Neural cell (in vitro differentiated cells): ENCODE data around the gene ZNF280C. TPM values are rescaled to one million over a fixed set of nuclear protein-coding genes. Genes with fewer than 3 reads are reported as not detected.

ENCODE experiments used
- H2AFZ ChIP-seq: fragments of 200-600, 300-800 bp; sonication (generic), shearing (Covaris generic); 2 replicates; pipeline ENCODE4 v1.6.0; 2014; ENCODE audit warnings: low read depth, mild to moderate bottlenecking, antibody characterized with exemption, low read length, moderate library complexity
- H3F3A ChIP-seq: fragments of 200-600 bp; shearing (Covaris generic); 2 replicates; pipeline ENCODE4 v1.6.1; 2016; ENCODE audit warnings: mild to moderate bottlenecking, moderate library complexity, mixed read lengths, antibody characterized with exemption, low read length; ENCODE audit not compliant: insufficient read depth, poor library complexity, severe bottlenecking
- H3K27ac ChIP-seq: fragments of 200-600, 300-800 bp; sonication (generic), shearing (Covaris generic); 2 replicates; pipeline ENCODE4 v1.5.1; 2014; ENCODE audit warnings: mild to moderate bottlenecking, low read length, moderate library complexity
- H3K27me3 ChIP-seq: fragments of 300-800, 200-600 bp; sonication (generic), shearing (Covaris generic); 2 replicates; pipeline ENCODE4 v1.6.0; 2014; ENCODE audit warnings: mild to moderate bottlenecking, low read depth, low read length, moderate library complexity; ENCODE audit not compliant: insufficient read depth
- H3K36me3 ChIP-seq: fragments of 300-800, 200-600 bp; sonication (generic), shearing (Covaris generic); 2 replicates; pipeline ENCODE4 v1.5.1; 2014; ENCODE audit warnings: mild to moderate bottlenecking, antibody characterized with exemption, low read length, moderate library complexity; ENCODE audit not compliant: insufficient read depth
- H3K4me2 ChIP-seq: fragments of 300-800, 200-600 bp; sonication (generic), shearing (Covaris generic); 2 replicates; pipeline ENCODE4 v1.6.0; 2014; ENCODE audit warnings: mild to moderate bottlenecking, low read length
- H3K4me3 ChIP-seq: fragments of 300-800, 200-600 bp; sonication (generic), shearing (Covaris generic); 2 replicates; pipeline ENCODE4 v1.5.1; 2014; ENCODE audit warnings: mild to moderate bottlenecking, low read length, moderate library complexity
- H3K79me2 ChIP-seq: fragments of 200-600 bp; shearing (Covaris generic); replicated peaks from 2 replicates; pipeline ENCODE4 v1.6.0; 2014; ENCODE audit warnings: mild to moderate bottlenecking, low read length, moderate library complexity; ENCODE audit not compliant: insufficient read depth
- H3K9ac ChIP-seq: fragments of 300-800, 200-600 bp; sonication (generic), shearing (Covaris generic); 2 replicates; pipeline ENCODE4 v1.6.1; 2016; ENCODE audit warnings: mild to moderate bottlenecking, low read length, mixed read lengths
- H3K9me2 ChIP-seq: fragments of 200-600 bp; shearing (Covaris generic); 2 replicates; pipeline ENCODE4 v1.6.1; 2016; ENCODE audit warnings: mild to moderate bottlenecking, low read length, mixed read lengths; ENCODE audit not compliant: insufficient read depth
- H3K9me3 ChIP-seq: fragments of 200-600, 300-800 bp; sonication (generic), shearing (Covaris generic); 2 replicates; pipeline ENCODE4 v1.6.1; 2016; ENCODE audit warnings: mild to moderate bottlenecking, mixed run types, low read length, moderate library complexity, mixed read lengths
- H4K20me1 ChIP-seq: fragments of 200-600 bp; shearing (Covaris generic); 2 replicates; pipeline ENCODE4 v1.6.1; 2016; ENCODE audit warnings: mild to moderate bottlenecking, mixed run types; ENCODE audit not compliant: insufficient read depth
- EP300 ChIP-seq: fragments of 450-650 bp; conservative IDR thresholded peaks from 2 replicates; pipeline ENCODE4 v1.6.1; 2014; ENCODE audit warnings: antibody characterized with exemption, mild to moderate bottlenecking, moderate library complexity; ENCODE audit not compliant: poor library complexity, severe bottlenecking
- EZH2 ChIP-seq: fragments of 200-600, 300-800 bp; shearing (Covaris generic), sonication (generic); IDR thresholded peaks from 2 replicates; pipeline ENCODE4 v1.6.1; 2014; ENCODE audit warnings: antibody characterized with exemption, low read length, borderline replicate concordance, mild to moderate bottlenecking; ENCODE audit not compliant: insufficient read depth, poor library complexity, severe bottlenecking
- MXI1 ChIP-seq: fragments of 450-650 bp; conservative IDR thresholded peaks from 2 replicates; pipeline ENCODE4 v1.6.1; 2014; ENCODE audit warnings: antibody characterized with exemption, mild to moderate bottlenecking; ENCODE audit not compliant: poor library complexity, severe bottlenecking
- POLR2AphosphoS5 ChIP-seq: IDR thresholded peaks from 2 replicates; pipeline ENCODE4 v1.6.1; 2012
- RAD21 ChIP-seq: fragments of 450-650 bp; conservative IDR thresholded peaks from 2 replicates; pipeline ENCODE4 v1.6.1; 2014; ENCODE audit warnings: antibody characterized with exemption, mild to moderate bottlenecking, moderate library complexity
- SMC3 ChIP-seq: fragments of 450-650 bp; conservative IDR thresholded peaks from 2 replicates; pipeline ENCODE4 v1.6.1; 2014; ENCODE audit warnings: antibody characterized with exemption, mild to moderate bottlenecking, moderate library complexity; ENCODE audit not compliant: poor library complexity
- TAF1 ChIP-seq: IDR thresholded peaks from 2 replicates; pipeline ENCODE4 v1.6.1; 2012; ENCODE audit warnings: low read depth
- polyA plus RNA-seq: library from polyadenylated mRNA; depleted of rRNA; stranded (reverse); fragments of >200 nt; gene quantifications from 2 replicates; pipeline ENCODE4 v1.2.3, GENCODE V29; 2014
- TF ChIP-seq, protein P1 (sequence below): IDR thresholded peaks from 2 replicates; pipeline ENCODE4 v1.6.1; 2012; ENCODE audit warnings: borderline replicate concordance
- TF ChIP-seq, protein P2 (sequence below): fragments of 450-650 bp; IDR thresholded peaks from 2 replicates; pipeline ENCODE4 v1.5.1; 2014; ENCODE audit warnings: antibody characterized with exemption, mild to moderate bottlenecking, moderate library complexity; ENCODE audit not compliant: poor library complexity, severe bottlenecking

ZNF280C gene
- polyA plus RNA-seq, 1 donor from 2014 or later = 9.5 TPM

DNA sequence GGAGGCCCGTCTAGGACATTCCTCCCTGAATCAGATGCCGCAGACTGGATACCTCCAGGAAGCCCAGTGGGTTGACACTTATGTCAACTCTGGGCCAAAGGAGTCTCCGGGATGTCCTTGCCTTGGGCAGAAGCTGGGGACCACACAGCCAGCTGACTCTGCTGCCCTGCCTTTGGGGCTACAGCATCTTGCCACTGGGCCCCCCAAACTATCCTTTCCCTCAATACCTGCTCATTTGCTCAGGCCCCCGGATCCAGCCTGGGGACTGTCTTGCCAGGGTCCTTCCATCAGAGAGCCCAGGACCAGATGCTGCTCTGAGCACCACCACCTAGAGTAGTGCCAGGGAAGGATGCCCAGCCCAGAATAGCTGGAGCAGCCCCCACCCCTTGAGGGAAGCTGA is 77.9 kb downstream of the ZNF280C start:
- no peaks in the 10 kb centered on the region for H3K9me3 ChIP-seq
- TF ChIP-seq EP300 = no peak
- TF ChIP-seq MXI1 = no peak
- TF ChIP-seq, protein P1, sequence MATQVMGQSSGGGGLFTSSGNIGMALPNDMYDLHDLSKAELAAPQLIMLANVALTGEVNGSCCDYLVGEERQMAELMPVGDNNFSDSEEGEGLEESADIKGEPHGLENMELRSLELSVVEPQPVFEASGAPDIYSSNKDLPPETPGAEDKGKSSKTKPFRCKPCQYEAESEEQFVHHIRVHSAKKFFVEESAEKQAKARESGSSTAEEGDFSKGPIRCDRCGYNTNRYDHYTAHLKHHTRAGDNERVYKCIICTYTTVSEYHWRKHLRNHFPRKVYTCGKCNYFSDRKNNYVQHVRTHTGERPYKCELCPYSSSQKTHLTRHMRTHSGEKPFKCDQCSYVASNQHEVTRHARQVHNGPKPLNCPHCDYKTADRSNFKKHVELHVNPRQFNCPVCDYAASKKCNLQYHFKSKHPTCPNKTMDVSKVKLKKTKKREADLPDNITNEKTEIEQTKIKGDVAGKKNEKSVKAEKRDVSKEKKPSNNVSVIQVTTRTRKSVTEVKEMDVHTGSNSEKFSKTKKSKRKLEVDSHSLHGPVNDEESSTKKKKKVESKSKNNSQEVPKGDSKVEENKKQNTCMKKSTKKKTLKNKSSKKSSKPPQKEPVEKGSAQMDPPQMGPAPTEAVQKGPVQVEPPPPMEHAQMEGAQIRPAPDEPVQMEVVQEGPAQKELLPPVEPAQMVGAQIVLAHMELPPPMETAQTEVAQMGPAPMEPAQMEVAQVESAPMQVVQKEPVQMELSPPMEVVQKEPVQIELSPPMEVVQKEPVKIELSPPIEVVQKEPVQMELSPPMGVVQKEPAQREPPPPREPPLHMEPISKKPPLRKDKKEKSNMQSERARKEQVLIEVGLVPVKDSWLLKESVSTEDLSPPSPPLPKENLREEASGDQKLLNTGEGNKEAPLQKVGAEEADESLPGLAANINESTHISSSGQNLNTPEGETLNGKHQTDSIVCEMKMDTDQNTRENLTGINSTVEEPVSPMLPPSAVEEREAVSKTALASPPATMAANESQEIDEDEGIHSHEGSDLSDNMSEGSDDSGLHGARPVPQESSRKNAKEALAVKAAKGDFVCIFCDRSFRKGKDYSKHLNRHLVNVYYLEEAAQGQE = no peak
- no peak for TF ChIP-seq SMC3
- no peak for TF ChIP-seq POLR2AphosphoS5
- TF ChIP-seq EZH2 = no peak
- no peak for TF ChIP-seq TAF1
- no peak for TF ChIP-seq RAD21
- TF ChIP-seq, protein P2, sequence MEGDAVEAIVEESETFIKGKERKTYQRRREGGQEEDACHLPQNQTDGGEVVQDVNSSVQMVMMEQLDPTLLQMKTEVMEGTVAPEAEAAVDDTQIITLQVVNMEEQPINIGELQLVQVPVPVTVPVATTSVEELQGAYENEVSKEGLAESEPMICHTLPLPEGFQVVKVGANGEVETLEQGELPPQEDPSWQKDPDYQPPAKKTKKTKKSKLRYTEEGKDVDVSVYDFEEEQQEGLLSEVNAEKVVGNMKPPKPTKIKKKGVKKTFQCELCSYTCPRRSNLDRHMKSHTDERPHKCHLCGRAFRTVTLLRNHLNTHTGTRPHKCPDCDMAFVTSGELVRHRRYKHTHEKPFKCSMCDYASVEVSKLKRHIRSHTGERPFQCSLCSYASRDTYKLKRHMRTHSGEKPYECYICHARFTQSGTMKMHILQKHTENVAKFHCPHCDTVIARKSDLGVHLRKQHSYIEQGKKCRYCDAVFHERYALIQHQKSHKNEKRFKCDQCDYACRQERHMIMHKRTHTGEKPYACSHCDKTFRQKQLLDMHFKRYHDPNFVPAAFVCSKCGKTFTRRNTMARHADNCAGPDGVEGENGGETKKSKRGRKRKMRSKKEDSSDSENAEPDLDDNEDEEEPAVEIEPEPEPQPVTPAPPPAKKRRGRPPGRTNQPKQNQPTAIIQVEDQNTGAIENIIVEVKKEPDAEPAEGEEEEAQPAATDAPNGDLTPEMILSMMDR = no peak
- H3K9me2 ChIP-seq = no peaks in the 10 kb centered on the region
- no peaks in the 10 kb centered on the region for H3K36me3 ChIP-seq
- H3K27me3 ChIP-seq = no peaks in the 10 kb centered on the region
- H3K4me3 ChIP-seq = no peak overlapping the region
- no peaks in the 10 kb centered on the region for H3F3A ChIP-seq
- no peak overlapping the region for H2AFZ ChIP-seq
- no peak overlapping the region for H3K27ac ChIP-seq
- H3K79me2 ChIP-seq = no peaks in the 10 kb centered on the region
- H4K20me1 ChIP-seq = no peaks in the 10 kb centered on the region
- no peak overlapping the region for H3K4me2 ChIP-seq
- no peak overlapping the region for H3K9ac ChIP-seq

DNA sequence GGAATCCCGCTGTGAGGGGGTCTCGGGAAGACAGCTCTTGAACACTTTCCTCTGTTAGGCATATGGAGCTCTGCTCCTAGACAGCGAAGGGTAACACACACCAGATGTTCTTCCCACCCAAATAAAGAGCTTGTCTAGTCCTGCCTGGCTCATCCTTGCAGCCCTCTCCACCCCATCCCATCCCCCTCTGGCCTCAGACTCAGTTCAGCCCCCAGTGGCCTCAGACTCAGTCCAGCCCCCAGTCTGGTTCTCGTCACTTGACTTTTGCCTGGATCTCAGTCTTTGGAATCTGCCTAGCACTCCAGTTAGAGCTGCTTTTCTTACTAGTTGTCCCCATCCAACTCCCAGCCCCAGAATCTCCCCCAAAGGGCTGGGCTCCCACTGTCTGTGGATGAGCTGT is 82.0 kb downstream of the ZNF280C start:
- Histone ChIP-seq H3K9ac (no peak overlapping the region), H3K27me3 (no peaks in the 10 kb centered on the region), H3K9me3 (no peaks in the 10 kb centered on the region)

More for the DNA sequence above, 82.0 kb downstream of the ZNF280C start:
- TF ChIP-seq, protein P2 = no peak
- TF ChIP-seq POLR2AphosphoS5 (no peak), MXI1 (no peak), RAD21 (no peak), EZH2 (no peak), SMC3 (no peak), EP300 (no peak), TAF1 (no peak)
- Histone ChIP-seq H2AFZ (no peak overlapping the region), H3K79me2 (no peaks in the 10 kb centered on the region), H4K20me1 (no peaks in the 10 kb centered on the region), H3K27ac (no peak overlapping the region), H3K4me2 (no peak overlapping the region), H3K4me3 (no peak overlapping the region), H3F3A (no peaks in the 10 kb centered on the region), H3K9me2 (no peaks in the 10 kb centered on the region), H3K36me3 (no peaks in the 10 kb centered on the region)
